NT2/D1 (cell line): ENCODE measurements around the gene PGAM2.

Experiments
- DNase-seq: peaks from one replicate; pipeline ENCODE4 v3.0.0-alpha.2; 2011; ENCODE audit warnings: low read depth, low spot score
- H3K27me3 ChIP-seq: 2 replicates; pipeline ENCODE4 v1.6.0; 2011; ENCODE audit warnings: mild to moderate bottlenecking; ENCODE audit not compliant: insufficient read length, insufficient read depth
- H3K36me3 ChIP-seq: 2 replicates; pipeline ENCODE4 v1.6.1; 2011; ENCODE audit warnings: mild to moderate bottlenecking, low read length, mixed read lengths; ENCODE audit not compliant: insufficient read depth, insufficient read length
- H3K4me1 ChIP-seq: 2 replicates; pipeline ENCODE4 v1.5.1; 2011; ENCODE audit not compliant: insufficient read depth, insufficient read length
- H3K4me3 ChIP-seq: 2 replicates; pipeline ENCODE4 v1.5.1; 2011; ENCODE audit warnings: low read depth; ENCODE audit not compliant: insufficient read length
- H3K9ac ChIP-seq: 2 replicates; pipeline ENCODE4 v1.6.0; 2011; ENCODE audit warnings: low read depth; ENCODE audit not compliant: insufficient read length
- H3K9me3 ChIP-seq: 2 replicates; pipeline ENCODE4 v1.5.1; 2011; ENCODE audit warnings: mild to moderate bottlenecking, low read length; ENCODE audit not compliant: insufficient read depth
- SUZ12 ChIP-seq: IDR thresholded peaks from 2 replicates; pipeline ENCODE4 v1.6.1; 2011; ENCODE audit not compliant: insufficient read length, insufficient read depth; ENCODE audit errors: extremely low read depth
- YY1 ChIP-seq: IDR thresholded peaks from 2 replicates; pipeline ENCODE4 v1.6.1; 2011; ENCODE audit not compliant: insufficient read length, insufficient read depth
- ZNF274 ChIP-seq: IDR thresholded peaks from 2 replicates; pipeline ENCODE4 v1.6.1; 2011; ENCODE audit warnings: mild to moderate bottlenecking, low read depth, low read length

PGAM2 gene

GRCh38 chr7:44095781-44096180 is 30.4 kb upstream of the PGAM2 start:
- Histone ChIP-seq H3K27me3 (no peaks in the 10 kb centered on the region), H3K36me3 (no peaks in the 10 kb centered on the region), H3K9ac (no peak overlapping the region), H3K4me3 (no peak overlapping the region), H3K9me3 (no peaks in the 10 kb centered on the region), H3K4me1 (peaks cover 5% of the 10 kb centered on the region)
- DNase-seq = no peak
- TF ChIP-seq SUZ12 (no peak), ZNF274 (no peak), YY1 (no peak)

GRCh38 chr7:44094883-44095592 is 29.7 kb upstream of the PGAM2 start:
- no peak for TF ChIP-seq SUZ12
- no peak for TF ChIP-seq ZNF274
- no peak for TF ChIP-seq YY1
- DNase-seq = no peak
- Histone ChIP-seq H3K4me1 (no peaks in the 10 kb centered on the region), H3K9ac (no peak overlapping the region), H3K4me3 (no peak overlapping the region), H3K9me3 (no peaks in the 10 kb centered on the region), H3K27me3 (no peaks in the 10 kb centered on the region), H3K36me3 (no peaks in the 10 kb centered on the region)

GRCh38 chr7:44094365-44094764 is 29.0 kb upstream of the PGAM2 start:
- Histone ChIP-seq H3K36me3 (no peaks in the 10 kb centered on the region), H3K27me3 (no peaks in the 10 kb centered on the region), H3K9me3 (no peaks in the 10 kb centered on the region), H3K9ac (no peak overlapping the region), H3K4me3 (no peak overlapping the region), H3K4me1 (no peaks in the 10 kb centered on the region)
- DNase-seq = no peak
- TF ChIP-seq YY1 (no peak), SUZ12 (no peak), ZNF274 (no peak)

GRCh38 chr7:44093102-44093641 is 27.8 kb upstream of the PGAM2 start:
- Histone ChIP-seq H3K9ac (no peak overlapping the region), H3K9me3 (no peaks in the 10 kb centered on the region), H3K4me1 (peaks cover 3% of the 10 kb centered on the region), H3K4me3 (no peak overlapping the region), H3K27me3 (no peaks in the 10 kb centered on the region), H3K36me3 (no peaks in the 10 kb centered on the region)
- no peak for DNase-seq
- no peak for TF ChIP-seq SUZ12
- TF ChIP-seq ZNF274 = no peak
- no peak for TF ChIP-seq YY1

GRCh38 chr7:44087911-44088838 is 22.8 kb upstream of the PGAM2 start:
- Histone ChIP-seq H3K4me1 (peaks cover 13% of the 10 kb centered on the region), H3K36me3 (no peaks in the 10 kb centered on the region), H3K9ac (peak overlapping the region; percentile 38), H3K9me3 (no peaks in the 10 kb centered on the region), H3K27me3 (peaks cover 10% of the 10 kb centered on the region), H3K4me3 (no peak overlapping the region)
- no peak for TF ChIP-seq ZNF274
- TF ChIP-seq SUZ12 = no peak
- TF ChIP-seq YY1 = no peak
- no peak for DNase-seq

- H3K9me3 ChIP-seq = no peaks in the 10 kb centered on the region
- no peak for DNase-seq
- peaks cover 13% of the 10 kb centered on the region for H3K4me1 ChIP-seq
- peaks cover 12% of the 10 kb centered on the region for H3K27me3 ChIP-seq
- H3K36me3 ChIP-seq = no peaks in the 10 kb centered on the region
- no peak overlapping the region for H3K9ac ChIP-seq
- TF ChIP-seq YY1 = no peak
- no peak for TF ChIP-seq ZNF274
- no peak for TF ChIP-seq SUZ12
- no peak overlapping the region for H3K4me3 ChIP-seq
Measured at GRCh38 chr7:44086627-44087026, 21.3 kb upstream of the PGAM2 start.

GRCh38 chr7:44085546-44085945 is 20.2 kb upstream of the PGAM2 start:
- TF ChIP-seq SUZ12 = no peak
- Histone ChIP-seq H3K4me1 (peaks cover 17% of the 10 kb centered on the region), H3K36me3 (peaks cover 3% of the 10 kb centered on the region), H3K9me3 (no peaks in the 10 kb centered on the region), H3K4me3 (no peak overlapping the region), H3K9ac (no peak overlapping the region), H3K27me3 (peaks cover 12% of the 10 kb centered on the region)
- DNase-seq = no peak
